Keratinocyte (primary cell): ENCODE measurements around the gene PSD. TPM values are rescaled to one million over a fixed set of nuclear protein-coding genes. Genes with fewer than 3 reads are reported as not detected.

Source experiments
- DNase-seq: peaks from one replicate; pipeline ENCODE4 v3.0.0-alpha.2; 2011; ENCODE audit warnings: low read depth, missing footprints, low spot score
- FAIRE-seq: peaks from 2 replicates; lab custom pipeline; 2011; peaks lifted over from hg19 to GRCh38; lab: Jason Lieb, UNC
- H2AFZ ChIP-seq: 2 replicates; pipeline ENCODE4 v1.6.0; 2012; ENCODE audit warnings: low read length, control low read depth, inconsistent platforms; ENCODE audit not compliant: control insufficient read depth
- H3K27ac ChIP-seq: 2 replicates; pipeline ENCODE4 v1.5.1; 2011; ENCODE audit warnings: low read length; ENCODE audit not compliant: control insufficient read depth, insufficient read depth
- H3K27me3 ChIP-seq: 3 replicates; pipeline ENCODE4 v1.6.0; 2011; ENCODE audit warnings: low read length; ENCODE audit not compliant: control insufficient read depth, insufficient read depth; ENCODE audit errors: extremely low read depth
- H3K36me3 ChIP-seq, 2 experiments: 2 replicates in 1 of 2; 3 replicates in 1 of 2; pipeline ENCODE4 v1.5.1; 2011; ENCODE audit warnings: low read length in 2 of 2, mild to moderate bottlenecking in 1 of 2; ENCODE audit not compliant: control insufficient read depth in 2 of 2, insufficient read depth in 2 of 2; ENCODE audit errors: extremely low read depth in 1 of 2
- H3K4me1 ChIP-seq: 3 replicates; pipeline ENCODE4 v1.5.1; 2011; ENCODE audit warnings: low read length; ENCODE audit not compliant: control insufficient read depth, insufficient read depth; ENCODE audit errors: extremely low read depth
- H3K4me2 ChIP-seq: 3 replicates; pipeline ENCODE4 v1.6.0; 2011; ENCODE audit warnings: low read depth, low read length; ENCODE audit not compliant: control insufficient read depth, insufficient read depth; ENCODE audit errors: extremely low read depth
- H3K4me3 ChIP-seq, 3 experiments: fragments of 200-600 bp in 1 of 3; sonication (generic) in 1 of 3; 2 replicates in 2 of 3; 3 replicates in 1 of 3; pipeline ENCODE4 v1.5.1; 2011 to 2016; ENCODE audit warnings: low read length in 3 of 3, mild to moderate bottlenecking in 3 of 3, control low read depth in 2 of 3, inconsistent platforms in 1 of 3, low read depth in 1 of 3, mixed read lengths in 1 of 3, mixed run types in 1 of 3, moderate library complexity in 1 of 3; ENCODE audit not compliant: control insufficient read depth in 2 of 3, insufficient read depth in 2 of 3; ENCODE audit errors: extremely low read depth in 1 of 3
- H3K79me2 ChIP-seq: 2 replicates; pipeline ENCODE4 v1.6.0; 2012; ENCODE audit warnings: low read length; ENCODE audit not compliant: control insufficient read depth, insufficient read depth
- H3K9ac ChIP-seq: 3 replicates; pipeline ENCODE4 v1.6.0; 2011; ENCODE audit warnings: low read length; ENCODE audit not compliant: control insufficient read depth, insufficient read depth; ENCODE audit errors: extremely low read depth
- H3K9me1 ChIP-seq: 3 replicates; pipeline ENCODE4 v1.6.0; 2011; ENCODE audit warnings: low read length; ENCODE audit not compliant: control insufficient read depth, insufficient read depth; ENCODE audit errors: extremely low read depth
- H3K9me3 ChIP-seq: 2 replicates; pipeline ENCODE4 v1.5.1; 2012; ENCODE audit warnings: low read depth, low read length; ENCODE audit not compliant: control insufficient read depth
- H4K20me1 ChIP-seq: 3 replicates; pipeline ENCODE4 v1.6.0; 2011; ENCODE audit warnings: low read length; ENCODE audit not compliant: control insufficient read depth, insufficient read depth; ENCODE audit errors: extremely low read depth
- CTCF ChIP-seq, 3 experiments: IDR thresholded peaks in 1 of 3; conservative IDR thresholded peaks in 1 of 3; optimal IDR thresholded peaks in 1 of 3; 2 replicates in 2 of 3; 3 replicates in 1 of 3; pipeline versions ENCODE3 to v1.5.1; 2011; ENCODE audit warnings: low read length in 3 of 3, mild to moderate bottlenecking in 3 of 3, moderate library complexity in 2 of 3, control low read depth in 1 of 3, inconsistent platforms in 1 of 3; ENCODE audit not compliant: insufficient read depth in 2 of 3; ENCODE audit errors: extremely low read depth in 1 of 3
- EZH2 ChIP-seq: IDR thresholded peaks from one replicate; pipeline ENCODE4 v1.6.1; 2012; ENCODE audit warnings: inconsistent platforms, mild to moderate bottlenecking, low read length, moderate library complexity
- dilution Hi-C: fragments of 300-500 bp; cut with MboI; formaldehyde crosslinking; loops from one replicate; pipeline ENCODE4 v1.7.0; 2020; ENCODE audit warnings: low sequenced_read_pairs; ENCODE audit not compliant: extremely low pct_ligation_motif_present
- polyA plus RNA-seq, 5 experiments: library from polyadenylated mRNA; depleted of rRNA in 3 of 5; stranded (reverse) in 3 of 5; stranded (forward) in 1 of 5; unstranded in 1 of 5; fragments of >200 nt; gene quantifications; 1 replicate in 1 of 5; 2 replicates in 3 of 5; 3 replicates in 1 of 5; pipeline versions ENCODE4 v1.2.1 to v1.2.3, GENCODE V29; 2011 to 2012; ENCODE audit warnings: missing spikeins in 2 of 5, low read depth in 1 of 5, low replicate concordance in 1 of 5

The PSD gene
- polyA plus RNA-seq, 1 donor (not counting 4 experiments of a cell fraction or from before 2014, with no cell fraction given), result 0.10 TPM

GRCh38 chr10:102451105-102451969 is 32.8 kb upstream of the PSD start, which contains the start of gene C10orf95:
TSS of gene C10orf95 (minus strand) at chr10:102451543. CDS start at chr10:102451093, 450 bp downstream.
- H2AFZ ChIP-seq, result peak within 1 kb of the TSS; percentile 92

GRCh38 chr10:102450374-102451104 is 32.0 kb upstream of the PSD start:
- Histone ChIP-seq H3K9ac (peak overlapping the region; percentile 87), H3K36me3 (no peaks in the 10 kb centered on the region), H3K79me2 (peaks cover 1% of the 10 kb centered on the region), H4K20me1 (no peaks in the 10 kb centered on the region), H3K4me2 (peak overlapping the region; percentile 97), H3K27me3 (no peaks in the 10 kb centered on the region), H3K9me3 (no peaks in the 10 kb centered on the region), H3K27ac (peak overlapping the region; percentile 85), H3K4me3 (peak overlapping the region; percentile 73 to 100 (median 75)), H2AFZ (peak overlapping the region; percentile 92), H3K9me1 (no peaks in the 10 kb centered on the region), H3K4me1 (peaks cover 23% of the 10 kb centered on the region)
- no peak for DNase-seq
- dilution Hi-C loops, result no loop called here
- TF ChIP-seq EZH2 (no peak), CTCF (optimal IDR thresholded peaks at IDR 0.05 in 1 of 3, IDR thresholded peaks at IDR 0.05 in 1 of 3, conservative IDR thresholded peaks at IDR 0.05 in 1 of 3; ENCODE audit: extremely low read depth in 1 of 3, insufficient read depth in 2 of 3, low read length in 3 of 3) (no peak)
- no peak for FAIRE-seq

More at GRCh38 chr10:102451105-102451969, 32.8 kb upstream of the PSD start, which contains the start of gene C10orf95:
- Histone ChIP-seq H3K27me3 (no peaks in the 10 kb centered on the region), H3K4me3 (peak within 1 kb of the TSS; percentile 73 to 100 (median 75)), H3K9me1 (no peaks in the 10 kb centered on the region), H3K9ac (peak within 1 kb of the TSS; percentile 87), H3K27ac (peak within 1 kb of the TSS; percentile 85), H4K20me1 (no peaks in the 10 kb centered on the region), H3K4me1 (peaks cover 23% of the 10 kb centered on the region), H3K36me3 (peaks cover 0 to 2% of the 10 kb centered on the region in 2 experiments), H3K9me3 (no peaks in the 10 kb centered on the region), H3K79me2 (peaks cover 1% of the 10 kb centered on the region), H3K4me2 (peak within 1 kb of the TSS; percentile 97)
- no peak for TF ChIP-seq EZH2
- no peak for TF ChIP-seq CTCF (optimal IDR thresholded peaks at IDR 0.05 in 1 of 3, IDR thresholded peaks at IDR 0.05 in 1 of 3, conservative IDR thresholded peaks at IDR 0.05 in 1 of 3; ENCODE audit: extremely low read depth in 1 of 3, insufficient read depth in 2 of 3, low read length in 3 of 3)
- DNase-seq (no peak), FAIRE-seq (peak; percentile 44)
- dilution Hi-C loops, result no loop called here
